ENCODE measurements around the gene EDN1. TPM values are rescaled to one million over a fixed set of nuclear protein-coding genes. Genes with fewer than 3 reads are reported as not detected.

EDN1 gene
- total and polyA plus RNA-seq, 2 of the 13 experiments (the other 11 are each of a cell fraction or from before 2014, with no cell fraction given) = 0.15 to 1.2 TPM

DNA sequence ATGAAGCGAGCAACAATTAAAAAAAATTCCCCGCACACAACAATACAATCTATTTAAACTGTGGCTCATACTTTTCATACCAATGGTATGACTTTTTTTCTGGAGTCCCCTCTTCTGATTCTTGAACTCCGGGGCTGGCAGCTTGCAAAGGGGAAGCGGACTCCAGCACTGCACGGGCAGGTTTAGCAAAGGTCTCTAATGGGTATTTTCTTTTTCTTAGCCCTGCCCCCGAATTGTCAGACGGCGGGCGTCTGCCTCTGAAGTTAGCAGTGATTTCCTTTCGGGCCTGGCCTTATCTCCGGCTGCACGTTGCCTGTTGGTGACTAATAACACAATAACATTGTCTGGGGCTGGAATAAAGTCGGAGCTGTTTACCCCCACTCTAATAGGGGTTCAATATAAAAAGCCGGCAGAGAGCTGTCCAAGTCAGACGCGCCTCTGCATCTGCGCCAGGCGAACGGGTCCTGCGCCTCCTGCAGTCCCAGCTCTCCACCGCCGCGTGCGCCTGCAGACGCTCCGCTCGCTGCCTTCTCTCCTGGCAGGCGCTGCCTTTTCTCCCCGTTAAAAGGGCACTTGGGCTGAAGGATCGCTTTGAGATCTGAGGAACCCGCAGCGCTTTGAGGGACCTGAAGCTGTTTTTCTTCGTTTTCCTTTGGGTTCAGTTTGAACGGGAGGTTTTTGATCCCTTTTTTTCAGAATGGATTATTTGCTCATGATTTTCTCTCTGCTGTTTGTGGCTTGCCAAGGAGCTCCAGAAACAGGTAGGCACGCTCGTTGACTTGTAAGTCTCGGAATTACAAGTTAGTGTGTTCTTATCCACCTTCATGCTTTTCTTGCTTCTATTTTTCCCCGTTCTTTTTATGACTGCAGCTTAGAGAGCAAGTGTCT lies at the start of gene EDN1 (continued):
- TF ChIP-seq, protein P1, sequence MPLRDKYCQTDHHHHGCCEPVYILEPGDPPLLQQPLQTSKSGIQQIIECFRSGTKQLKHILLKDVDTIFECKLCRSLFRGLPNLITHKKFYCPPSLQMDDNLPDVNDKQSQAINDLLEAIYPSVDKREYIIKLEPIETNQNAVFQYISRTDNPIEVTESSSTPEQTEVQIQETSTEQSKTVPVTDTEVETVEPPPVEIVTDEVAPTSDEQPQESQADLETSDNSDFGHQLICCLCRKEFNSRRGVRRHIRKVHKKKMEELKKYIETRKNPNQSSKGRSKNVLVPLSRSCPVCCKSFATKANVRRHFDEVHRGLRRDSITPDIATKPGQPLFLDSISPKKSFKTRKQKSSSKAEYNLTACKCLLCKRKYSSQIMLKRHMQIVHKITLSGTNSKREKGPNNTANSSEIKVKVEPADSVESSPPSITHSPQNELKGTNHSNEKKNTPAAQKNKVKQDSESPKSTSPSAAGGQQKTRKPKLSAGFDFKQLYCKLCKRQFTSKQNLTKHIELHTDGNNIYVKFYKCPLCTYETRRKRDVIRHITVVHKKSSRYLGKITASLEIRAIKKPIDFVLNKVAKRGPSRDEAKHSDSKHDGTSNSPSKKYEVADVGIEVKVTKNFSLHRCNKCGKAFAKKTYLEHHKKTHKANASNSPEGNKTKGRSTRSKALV (CRISPR knock-in tag; IDR thresholded peaks at IDR 0.05) = peak; percentile 99
- TF ChIP-seq ZC3H13 (CRISPR knock-in tag; IDR thresholded peaks at IDR 0.05) = no peak
- TF ChIP-seq TCF7L2 (IDR thresholded peaks at IDR 0.05; ENCODE audit: low read depth, low read length) = no peak
- TF ChIP-seq FOXM1 (CRISPR knock-in tag; IDR thresholded peaks at IDR 0.05) = no peak
- no peak for TF ChIP-seq HHEX (CRISPR knock-in tag; IDR thresholded peaks at IDR 0.05)
- 0 out of 2 replicates have a peak, but pooled peaks have one; percentile 35 for TF ChIP-seq ZNF431 (CRISPR knock-in tag; IDR thresholded peaks at IDR 0.05; ENCODE audit: borderline replicate concordance, low read depth)
- TF ChIP-seq, protein P2, sequence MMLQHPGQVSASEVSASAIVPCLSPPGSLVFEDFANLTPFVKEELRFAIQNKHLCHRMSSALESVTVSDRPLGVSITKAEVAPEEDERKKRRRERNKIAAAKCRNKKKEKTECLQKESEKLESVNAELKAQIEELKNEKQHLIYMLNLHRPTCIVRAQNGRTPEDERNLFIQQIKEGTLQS (CRISPR knock-in tag; IDR thresholded peaks at IDR 0.05) = no peak
- no peak for TF ChIP-seq DRAP1 (CRISPR knock-in tag; IDR thresholded peaks at IDR 0.05)
- TF ChIP-seq NAIF1 (CRISPR knock-in tag; IDR thresholded peaks at IDR 0.05; ENCODE audit: borderline replicate concordance) = no peak
- no peak for TF ChIP-seq THYN1 (CRISPR knock-in tag; IDR thresholded peaks at IDR 0.05; ENCODE audit: borderline replicate concordance, low read depth)
- TF ChIP-seq ZNF430 (CRISPR knock-in tag; IDR thresholded peaks at IDR 0.05) = no peak
- TF ChIP-seq FOXK2 (IDR thresholded peaks at IDR 0.05) = no peak
- no peak for TF ChIP-seq ZSCAN9 (CRISPR knock-in tag; IDR thresholded peaks at IDR 0.05; ENCODE audit: borderline replicate concordance)
- TF ChIP-seq, protein P3, sequence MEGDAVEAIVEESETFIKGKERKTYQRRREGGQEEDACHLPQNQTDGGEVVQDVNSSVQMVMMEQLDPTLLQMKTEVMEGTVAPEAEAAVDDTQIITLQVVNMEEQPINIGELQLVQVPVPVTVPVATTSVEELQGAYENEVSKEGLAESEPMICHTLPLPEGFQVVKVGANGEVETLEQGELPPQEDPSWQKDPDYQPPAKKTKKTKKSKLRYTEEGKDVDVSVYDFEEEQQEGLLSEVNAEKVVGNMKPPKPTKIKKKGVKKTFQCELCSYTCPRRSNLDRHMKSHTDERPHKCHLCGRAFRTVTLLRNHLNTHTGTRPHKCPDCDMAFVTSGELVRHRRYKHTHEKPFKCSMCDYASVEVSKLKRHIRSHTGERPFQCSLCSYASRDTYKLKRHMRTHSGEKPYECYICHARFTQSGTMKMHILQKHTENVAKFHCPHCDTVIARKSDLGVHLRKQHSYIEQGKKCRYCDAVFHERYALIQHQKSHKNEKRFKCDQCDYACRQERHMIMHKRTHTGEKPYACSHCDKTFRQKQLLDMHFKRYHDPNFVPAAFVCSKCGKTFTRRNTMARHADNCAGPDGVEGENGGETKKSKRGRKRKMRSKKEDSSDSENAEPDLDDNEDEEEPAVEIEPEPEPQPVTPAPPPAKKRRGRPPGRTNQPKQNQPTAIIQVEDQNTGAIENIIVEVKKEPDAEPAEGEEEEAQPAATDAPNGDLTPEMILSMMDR (CRISPR knock-in tag; IDR thresholded peaks at IDR 0.05) = peak; percentile 76
- TF ChIP-seq GFI1 (CRISPR knock-in tag; IDR thresholded peaks at IDR 0.05; ENCODE audit: borderline replicate concordance) = peak; percentile 60; the same call in 1 of the 2 replicates
- TF ChIP-seq PHF21A (CRISPR knock-in tag; IDR thresholded peaks at IDR 0.05) = peak; percentile 72
- TF ChIP-seq ZMAT3 (CRISPR knock-in tag; conservative IDR thresholded peaks at IDR 0.05) = no peak
- no peak for TF ChIP-seq JDP2 (CRISPR knock-in tag; IDR thresholded peaks at IDR 0.05; ENCODE audit: borderline replicate concordance)
- TF ChIP-seq, protein P4, sequence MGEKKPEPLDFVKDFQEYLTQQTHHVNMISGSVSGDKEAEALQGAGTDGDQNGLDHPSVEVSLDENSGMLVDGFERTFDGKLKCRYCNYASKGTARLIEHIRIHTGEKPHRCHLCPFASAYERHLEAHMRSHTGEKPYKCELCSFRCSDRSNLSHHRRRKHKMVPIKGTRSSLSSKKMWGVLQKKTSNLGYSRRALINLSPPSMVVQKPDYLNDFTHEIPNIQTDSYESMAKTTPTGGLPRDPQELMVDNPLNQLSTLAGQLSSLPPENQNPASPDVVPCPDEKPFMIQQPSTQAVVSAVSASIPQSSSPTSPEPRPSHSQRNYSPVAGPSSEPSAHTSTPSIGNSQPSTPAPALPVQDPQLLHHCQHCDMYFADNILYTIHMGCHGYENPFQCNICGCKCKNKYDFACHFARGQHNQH (CRISPR knock-in tag; IDR thresholded peaks at IDR 0.05) = no peak
- no peak for TF ChIP-seq CENPX (CRISPR knock-in tag; IDR thresholded peaks at IDR 0.05)
